Activated CD8-positive, alpha-beta memory T cell treated with anti-CD3 and anti-CD28 coated beads, Interleukin-2, amount 50 U/mL, for 48 hours (primary cell): Measurements from ENCODE around the gene EPB41L2.
"Not testable (repeated sequence)": the region's sequence is repeated elsewhere in the genome, so short reads cannot be mapped to it uniquely, and the experiment has no call there.

Source experiments
- DNase-seq: peaks from one replicate; pipeline ENCODE4 v3.0.0-alpha.2; 2020

The EPB41L2 gene

DNA sequence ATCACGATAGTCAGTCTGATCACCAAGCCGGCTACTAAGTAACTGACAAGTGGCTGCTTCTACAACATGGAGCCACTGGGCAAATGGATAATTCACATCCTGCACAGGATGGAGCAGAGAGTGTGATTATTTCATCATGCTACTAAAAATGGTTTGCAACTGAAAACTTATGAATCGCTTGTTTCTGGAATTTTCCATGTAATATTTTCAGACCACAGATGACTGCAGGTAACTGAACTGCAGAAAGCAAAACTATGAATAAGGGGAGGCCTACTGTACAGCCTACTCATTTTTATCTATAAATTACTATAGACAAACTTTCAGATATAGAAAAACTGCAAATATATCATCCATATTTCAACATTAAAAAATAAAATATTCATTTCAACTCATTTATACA lies 91.5 kb downstream of the EPB41L2 start:
- no peak for DNase-seq

DNA sequence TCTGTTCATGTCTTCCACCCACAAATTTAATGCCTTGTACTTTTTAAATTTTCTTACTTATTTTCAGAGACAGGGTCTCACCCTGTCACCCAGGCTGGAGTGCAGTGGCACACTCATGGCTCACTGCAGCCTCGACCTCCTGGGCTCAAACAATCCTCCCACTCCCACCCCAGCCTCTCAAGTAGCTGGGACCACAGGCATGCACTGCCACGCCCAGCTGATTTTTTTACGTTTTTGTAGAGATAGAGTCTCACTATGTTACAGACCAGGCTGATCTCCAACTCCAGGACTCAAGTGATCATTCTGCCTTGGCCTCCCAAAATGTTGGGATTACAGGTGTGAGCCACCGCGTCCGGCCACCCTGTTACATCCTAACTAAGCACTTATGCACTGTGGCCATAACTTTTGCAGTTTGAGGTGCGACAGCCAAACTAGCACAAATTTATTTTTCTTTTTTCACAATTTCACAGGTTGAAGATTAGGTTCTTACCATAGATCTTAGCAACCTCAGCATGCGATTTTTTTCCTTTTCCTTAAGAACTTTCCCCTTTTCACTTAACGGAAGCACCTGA lies 92.1 kb downstream of the EPB41L2 start:
- DNase-seq = no peak

DNA sequence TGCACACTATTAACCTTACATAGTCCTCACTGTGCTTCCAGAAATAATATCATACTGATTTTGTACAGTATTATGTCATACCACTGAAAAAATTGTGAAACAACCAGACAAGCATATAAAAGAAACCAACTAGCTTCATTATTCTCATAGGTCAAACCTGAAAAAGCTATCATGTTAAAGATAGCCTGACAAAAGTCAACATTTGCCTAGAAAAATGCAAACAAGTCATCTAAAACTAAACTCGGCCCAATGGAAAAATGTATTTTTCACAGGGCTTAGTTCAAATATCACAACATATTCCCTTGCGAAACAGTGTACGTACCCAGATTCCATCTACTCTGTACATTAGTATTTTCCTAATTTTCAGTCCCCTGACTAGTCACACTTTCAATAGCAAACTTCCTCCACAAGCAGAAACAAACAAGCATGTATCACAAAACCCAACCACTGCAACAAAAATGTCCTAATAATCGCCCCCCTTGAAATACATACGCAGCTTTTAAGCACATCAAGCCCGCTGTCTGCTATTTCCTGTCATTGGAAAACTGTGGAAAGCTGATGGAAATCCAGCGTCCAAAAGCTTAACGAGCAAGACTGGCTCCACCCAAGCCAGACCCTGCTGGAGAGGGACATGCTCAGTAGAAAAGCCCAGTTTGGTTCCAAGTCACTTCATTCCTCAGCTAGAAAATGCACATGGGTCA lies 93.1 kb downstream of the EPB41L2 start:
- no peak for DNase-seq

DNA sequence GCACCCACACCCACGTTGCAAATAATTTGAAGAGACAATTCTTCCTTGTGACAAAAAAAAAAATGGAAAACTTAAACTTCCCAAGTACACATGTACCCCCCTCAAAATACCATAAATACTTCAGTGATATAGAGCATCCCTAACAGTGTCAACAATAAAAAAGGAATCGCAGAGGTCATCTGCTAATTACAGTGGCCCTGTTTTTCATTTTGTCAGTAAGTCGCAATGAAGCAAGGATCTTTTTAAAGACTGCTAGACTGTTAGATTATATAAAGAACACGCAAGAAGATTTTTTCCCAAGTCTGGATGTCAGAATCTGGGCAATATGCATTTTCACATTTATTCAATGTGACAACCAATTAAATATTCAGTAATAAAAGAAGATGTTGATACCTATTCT lies 93.9 kb downstream of the EPB41L2 start:
- DNase-seq = no peak

DNA sequence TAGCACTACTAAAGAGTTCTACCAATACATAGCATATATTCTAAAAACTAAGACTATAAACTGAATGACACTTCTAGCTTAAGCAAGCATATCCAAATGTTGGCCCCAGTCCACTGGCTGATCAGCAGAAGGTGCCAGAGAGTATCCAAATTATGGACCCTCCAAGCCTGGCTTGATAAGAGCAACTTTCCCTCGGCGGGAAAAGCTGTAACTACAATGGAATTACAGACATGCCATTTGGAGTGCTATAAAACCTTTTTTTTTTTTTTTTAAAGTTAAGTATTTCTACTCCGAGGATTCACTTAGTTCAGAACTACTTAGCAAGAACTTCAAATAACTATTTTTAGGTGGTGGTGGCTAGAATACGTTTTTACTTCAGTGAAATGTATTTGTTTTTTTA lies 94.6 kb downstream of the EPB41L2 start:
- DNase-seq = no peak

DNA sequence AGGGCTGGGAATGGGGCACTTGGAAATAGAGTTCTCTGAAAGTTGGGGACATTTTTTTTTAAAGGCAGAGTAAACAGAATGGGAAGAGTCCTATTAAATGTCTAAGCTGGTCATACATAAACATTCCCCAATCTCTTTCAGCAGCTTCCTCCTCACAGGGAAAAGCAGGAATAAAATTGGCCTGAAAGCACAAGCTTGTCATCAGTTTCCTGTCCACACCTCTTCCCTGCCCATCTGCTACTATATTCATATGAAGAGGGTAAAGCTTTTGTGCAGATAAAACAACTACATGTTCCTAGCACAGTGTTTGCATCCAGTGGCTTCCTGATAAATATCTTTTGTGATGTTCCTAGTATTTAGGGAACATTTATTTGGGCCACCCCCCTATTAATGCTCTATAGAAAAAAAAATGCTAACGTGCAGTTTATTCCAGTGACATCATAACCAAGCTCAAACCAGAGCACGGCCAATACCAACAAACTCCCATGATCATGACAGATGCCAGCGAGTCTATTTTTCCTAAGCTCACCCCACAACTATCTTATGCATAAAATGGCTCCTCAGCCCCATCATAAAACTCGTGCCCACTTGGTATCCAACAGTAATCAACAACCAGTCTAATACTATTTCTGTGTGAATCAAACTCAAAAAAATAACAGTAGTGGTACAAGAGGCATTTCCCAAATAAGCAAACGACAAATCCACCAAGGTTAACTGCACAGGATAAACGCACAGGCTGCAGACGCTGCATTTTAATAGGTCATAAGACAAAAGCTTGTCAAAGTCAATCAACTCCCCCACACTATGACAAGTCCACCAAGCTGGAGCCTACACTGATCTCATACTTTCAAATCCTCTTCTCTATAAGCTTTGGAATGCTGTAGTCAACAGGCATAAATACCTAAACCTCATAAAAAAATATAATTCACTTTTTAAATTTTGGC lies 95.3 kb downstream of the EPB41L2 start:
- DNase-seq = no peak

DNA sequence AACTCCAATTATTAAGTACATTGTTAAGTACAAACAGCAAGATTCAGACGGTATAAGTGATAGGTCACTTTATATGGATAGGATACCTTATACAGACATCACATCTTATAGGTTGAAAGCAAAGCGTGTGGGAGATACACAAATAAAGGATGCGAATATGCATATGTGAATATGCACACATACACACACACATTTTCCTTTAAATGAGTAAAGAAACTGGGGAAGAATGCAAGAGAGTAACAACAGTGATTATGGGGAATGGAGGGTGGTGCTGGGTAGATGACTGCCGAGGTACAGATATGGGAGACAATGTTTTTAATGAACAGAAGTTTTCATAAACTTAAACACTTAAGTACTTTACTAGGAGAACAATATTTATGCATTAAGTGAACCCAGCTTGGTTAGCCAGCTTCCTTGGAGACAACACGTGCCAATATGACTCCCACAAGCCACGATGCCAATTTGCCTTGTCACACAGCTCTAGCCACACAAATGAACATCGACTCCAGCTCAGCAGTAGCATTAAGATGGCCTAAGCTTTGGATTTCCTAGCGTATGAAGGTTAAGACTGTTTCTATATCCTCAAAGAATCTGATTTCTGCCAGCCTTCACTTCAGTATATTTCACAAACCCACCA lies 96.6 kb downstream of the EPB41L2 start:
- no peak for DNase-seq

DNA sequence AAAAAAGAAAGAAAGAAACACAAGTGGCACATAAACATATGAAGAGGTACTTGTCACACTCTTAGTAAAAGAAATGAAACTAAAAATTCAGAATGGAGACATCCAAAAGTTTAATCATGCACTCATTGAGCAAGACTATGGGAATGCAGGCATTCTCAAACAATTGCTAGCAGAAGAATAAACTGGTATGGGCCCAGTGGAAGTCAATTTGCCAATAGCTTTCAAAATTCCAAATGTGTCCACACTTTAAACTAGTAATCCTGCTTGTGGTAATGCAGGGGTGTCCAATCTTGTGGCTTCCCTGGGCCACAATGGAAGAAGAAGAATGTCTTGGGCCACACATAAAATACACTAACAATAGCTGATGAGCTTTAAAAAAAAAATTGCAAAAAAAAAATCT lies 97.4 kb downstream of the EPB41L2 start:
- DNase-seq = no peak

DNA sequence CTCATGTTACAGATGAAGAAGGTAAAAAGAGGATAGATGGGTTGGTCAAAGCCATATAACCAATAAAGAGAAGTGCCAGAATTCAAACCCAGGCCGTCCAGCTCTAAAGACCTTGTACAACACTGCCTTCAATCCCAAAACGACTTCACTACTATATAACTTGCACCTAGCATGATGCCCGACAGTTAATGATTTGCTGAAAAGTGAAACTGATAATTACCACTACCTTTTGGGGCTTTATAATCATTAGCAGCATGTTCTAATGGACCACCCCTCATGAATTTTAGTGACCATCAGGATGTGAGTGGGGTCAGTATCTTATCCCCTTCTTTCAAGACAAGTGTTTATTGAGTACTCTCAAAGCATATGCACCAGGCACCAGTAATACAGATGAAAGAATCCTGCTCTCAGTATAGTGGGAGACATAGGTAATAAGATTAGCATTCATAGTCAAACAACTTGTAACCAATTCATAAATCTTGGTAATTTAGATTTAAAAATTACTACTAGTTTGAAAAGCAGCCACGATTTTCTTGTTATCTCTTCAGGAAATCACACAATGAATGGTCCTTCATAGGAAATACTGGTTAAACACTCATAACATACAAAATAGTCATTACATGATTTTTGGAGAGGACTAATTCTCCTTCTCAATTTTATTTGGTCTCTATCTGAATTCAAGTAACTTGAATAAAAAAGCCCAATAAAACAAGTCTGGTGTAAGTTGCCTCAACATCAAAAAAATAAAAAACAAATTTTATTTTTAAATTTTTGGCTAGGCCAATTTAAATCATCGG lies 98.0 kb downstream of the EPB41L2 start:
- DNase-seq = no peak

DNA sequence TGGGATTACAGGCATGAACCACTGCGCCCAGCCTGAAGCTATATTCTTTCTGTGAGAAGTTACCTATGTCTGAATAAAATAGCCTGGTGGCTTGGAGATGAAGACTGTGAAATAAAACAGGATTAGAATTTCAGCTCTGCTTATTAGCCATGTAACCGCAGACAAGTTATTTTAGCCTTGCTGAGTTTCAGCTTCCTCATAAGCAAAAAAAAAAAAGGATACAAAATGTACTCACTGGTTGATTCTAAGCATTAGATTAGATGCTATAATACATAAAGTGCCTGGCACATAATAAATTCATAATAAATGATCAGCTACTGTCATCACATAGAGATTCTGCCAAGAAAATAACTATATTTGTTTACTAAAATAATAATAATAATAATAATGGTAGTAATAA lies 98.8 kb downstream of the EPB41L2 start:
- no peak for DNase-seq

DNA sequence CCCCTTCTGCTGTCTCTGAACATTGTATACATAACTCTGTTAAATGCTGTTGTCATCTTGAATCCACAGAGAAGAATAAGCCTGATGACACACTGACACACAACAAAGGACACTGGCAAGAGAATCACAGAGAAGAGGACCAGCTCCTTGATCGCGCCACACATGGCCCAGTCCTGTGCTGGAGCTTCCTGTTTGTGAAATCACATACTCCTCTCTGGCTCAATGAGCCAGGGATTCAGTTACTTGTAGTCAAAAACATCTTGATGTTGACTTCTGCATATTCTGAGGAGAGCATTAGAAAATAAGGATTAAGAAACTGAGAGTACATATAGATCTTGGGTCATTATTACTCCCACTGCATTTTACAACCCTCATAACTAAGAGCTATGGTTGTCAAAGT lies 100.1 kb downstream of the EPB41L2 start:
- DNase-seq = no peak

DNA sequence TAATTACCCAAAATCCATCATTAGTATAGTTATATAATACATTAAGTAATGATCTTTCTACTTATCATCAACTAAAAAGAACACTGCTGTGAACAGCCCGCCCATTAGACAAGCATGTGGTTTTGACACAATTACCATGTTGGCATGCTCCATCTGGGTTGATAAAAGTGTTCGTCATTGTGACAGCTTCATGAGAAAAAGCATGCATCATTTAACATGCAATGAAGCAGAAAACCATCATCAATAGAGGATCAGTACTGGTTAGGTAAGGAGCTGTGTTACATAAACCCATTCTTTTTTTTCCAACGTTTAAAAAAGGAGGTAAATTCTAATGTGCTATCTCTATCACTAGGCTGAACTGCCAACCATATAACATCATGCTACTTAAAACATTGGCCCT lies 101.9 kb downstream of the EPB41L2 start:
- DNase-seq = no peak

DNA sequence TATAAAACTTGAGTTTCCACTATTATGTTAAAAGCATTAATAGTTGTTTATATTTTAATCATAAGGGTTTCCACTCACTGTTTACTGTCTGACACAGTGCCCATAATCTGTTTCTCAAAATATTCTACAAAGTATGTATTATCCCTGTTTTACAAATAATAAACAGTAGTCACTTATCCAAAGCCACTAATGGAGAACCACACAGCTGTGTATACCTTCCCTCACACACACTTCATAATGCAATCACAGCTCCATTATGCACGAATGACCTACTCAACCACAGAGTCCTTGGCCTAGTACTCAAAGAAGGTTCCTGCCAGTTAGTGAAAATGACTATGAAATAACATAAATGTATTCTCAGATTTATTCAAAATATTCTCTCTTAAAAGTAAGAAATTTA lies 103.1 kb downstream of the EPB41L2 start:
- no peak for DNase-seq

DNA sequence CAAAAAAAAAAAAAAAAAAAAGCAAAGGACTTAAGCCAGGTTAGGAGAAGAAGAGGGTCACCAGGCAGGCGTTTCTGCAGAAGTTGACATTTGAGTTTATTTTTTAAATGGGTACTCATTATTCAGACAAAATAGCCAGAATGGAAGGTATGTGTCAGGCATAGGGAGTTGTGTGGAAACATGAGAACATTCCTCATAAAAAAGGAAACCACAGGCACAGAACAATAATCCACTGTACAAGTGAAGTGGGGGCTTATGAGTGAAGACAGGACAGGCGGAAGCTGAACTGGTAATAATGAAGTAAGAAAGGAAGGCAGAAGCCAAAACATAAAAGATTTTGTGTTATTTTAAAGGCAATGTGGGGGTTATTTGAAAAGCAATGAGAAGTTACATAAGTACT lies 104.6 kb downstream of the EPB41L2 start:
- DNase-seq = no peak

DNA sequence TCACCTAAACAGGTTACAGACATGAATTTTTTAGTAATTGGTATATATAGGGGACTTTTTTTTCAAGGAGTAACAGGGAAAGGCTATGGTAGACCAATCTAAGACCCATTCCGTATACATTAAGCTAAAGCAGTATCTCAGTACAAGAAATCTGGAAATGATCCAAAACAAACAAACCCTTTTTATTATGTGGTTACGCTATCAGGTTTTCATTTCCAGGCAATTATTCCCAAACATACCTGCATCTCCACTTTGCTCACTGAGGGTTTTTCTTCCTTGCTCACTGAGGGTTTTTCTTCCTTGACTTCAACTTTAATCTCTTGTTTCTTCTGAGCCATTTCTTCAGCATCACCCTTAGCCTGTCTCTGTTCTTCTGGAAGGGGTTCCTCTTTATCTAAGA lies 107.3 kb downstream of the EPB41L2 start:
- no peak for DNase-seq

DNA sequence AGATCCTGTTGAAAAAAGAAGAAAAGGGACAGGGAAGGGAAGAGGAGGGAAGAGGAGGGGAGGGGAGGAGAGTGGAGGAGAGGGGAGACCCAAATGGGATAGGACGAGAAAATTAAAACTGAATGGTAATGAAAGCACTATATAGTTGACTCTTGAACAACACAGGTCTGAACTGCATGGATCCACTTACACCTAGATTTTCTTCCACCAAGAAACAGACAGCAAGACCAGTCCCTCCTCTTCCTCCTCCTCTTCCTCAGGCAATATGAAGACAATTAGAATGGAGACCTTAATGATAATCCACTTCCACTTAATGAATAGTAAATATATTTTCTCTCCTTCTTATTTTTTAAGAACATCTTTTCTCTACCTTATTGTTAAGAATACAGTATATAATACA lies 113.5 kb downstream of the EPB41L2 start:
- no peak for DNase-seq

DNA sequence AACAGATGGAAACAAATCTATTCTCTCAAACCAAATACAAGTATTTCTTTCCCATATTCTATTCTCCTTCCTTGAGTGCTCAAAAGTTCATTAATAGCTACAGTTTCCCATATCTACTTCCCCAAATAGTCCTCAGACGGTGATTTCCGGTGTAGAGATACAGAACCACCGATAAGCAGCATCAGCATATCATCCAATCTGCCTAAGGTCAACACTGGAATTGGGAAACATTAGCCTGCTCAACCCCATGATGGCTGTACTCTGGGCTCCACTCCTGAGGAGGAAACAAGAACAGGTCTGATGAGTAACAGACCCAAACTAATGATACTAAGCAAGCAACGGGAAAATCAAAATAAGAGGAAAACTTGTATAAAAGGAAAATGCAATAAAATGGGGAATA lies 115.6 kb downstream of the EPB41L2 start:
- no peak for DNase-seq

DNA sequence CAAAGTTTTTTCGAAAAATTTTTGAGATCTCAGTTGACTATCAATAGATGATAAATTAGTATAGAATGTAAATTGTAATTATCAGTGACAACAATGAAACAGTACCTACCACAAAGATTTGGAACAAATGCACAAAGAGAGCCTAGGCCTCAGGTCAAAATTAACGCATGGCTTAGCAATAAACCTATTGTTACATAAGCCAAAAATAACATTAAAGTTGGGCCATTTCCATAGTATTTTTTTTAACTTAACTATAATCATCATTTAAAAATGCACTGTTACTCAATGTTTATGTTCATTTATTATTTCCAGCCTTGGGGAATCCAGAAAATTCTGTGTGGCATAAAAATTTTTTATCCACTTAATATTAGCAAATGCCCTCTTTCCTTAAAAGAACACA lies 117.0 kb downstream of the EPB41L2 start:
- no peak for DNase-seq

DNA sequence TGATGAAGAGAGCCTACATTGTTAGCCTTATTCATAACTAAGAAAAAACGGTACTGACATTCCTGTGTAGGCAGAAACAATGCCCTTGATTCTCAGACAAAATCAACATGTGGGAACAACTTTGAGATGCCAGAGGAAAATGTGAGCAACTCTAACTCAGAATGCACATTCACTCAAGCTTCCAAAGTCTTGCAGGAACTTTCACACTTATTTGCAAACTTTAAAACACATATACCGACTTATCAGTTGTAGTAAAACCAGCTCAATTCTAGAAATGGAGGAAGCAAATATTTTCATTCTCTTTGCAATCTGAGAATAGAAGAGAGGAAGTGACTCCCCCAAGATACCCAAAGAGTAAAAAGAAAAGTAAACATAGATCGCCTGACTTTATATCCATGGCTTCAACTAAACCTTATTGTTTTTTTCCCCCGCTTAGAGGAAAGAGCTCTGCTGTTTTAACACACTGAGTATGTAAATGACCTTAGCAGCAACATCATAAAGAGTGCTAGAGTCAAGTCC lies 117.6 kb downstream of the EPB41L2 start:
- DNase-seq = no peak

DNA sequence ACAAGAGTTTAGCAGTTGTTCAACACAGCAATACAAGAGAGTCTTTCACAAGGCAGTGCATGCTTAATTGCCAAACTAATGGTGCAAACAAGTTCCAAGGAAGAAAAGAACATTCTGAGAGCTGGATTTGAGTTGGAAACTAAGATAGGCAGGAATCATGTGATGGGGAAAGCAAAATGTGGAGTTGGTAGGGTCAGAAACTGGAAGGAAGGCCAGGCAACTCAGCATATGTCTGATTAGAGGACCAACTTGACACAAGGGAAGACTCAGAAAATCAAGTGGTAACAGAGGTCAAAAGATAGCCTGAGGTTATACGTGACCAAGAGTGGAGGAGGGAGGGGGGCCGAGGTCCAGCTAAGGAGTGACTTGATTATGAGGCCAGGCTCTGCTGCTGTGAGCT lies 118.6 kb downstream of the EPB41L2 start:
- no peak for DNase-seq

DNA sequence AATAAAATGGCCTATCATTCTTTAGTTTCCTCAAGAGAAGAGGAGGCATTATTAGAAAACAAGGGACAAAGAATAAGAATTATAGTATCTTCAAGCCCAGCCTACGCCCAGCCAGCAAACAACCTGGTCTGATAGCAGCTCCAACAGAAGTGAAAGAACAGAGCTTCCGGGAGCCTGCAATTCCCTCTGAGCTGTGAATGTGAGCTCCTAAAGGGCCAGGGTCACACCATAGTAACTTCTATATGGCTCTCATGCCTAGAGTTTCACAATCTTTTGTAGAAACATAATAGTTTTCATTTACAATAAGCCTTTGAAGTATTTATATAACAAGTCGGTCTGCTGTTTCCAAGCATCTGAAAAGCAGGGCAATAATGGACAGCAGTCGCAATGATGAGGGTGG lies 119.3 kb downstream of the EPB41L2 start:
- DNase-seq = no peak

DNA sequence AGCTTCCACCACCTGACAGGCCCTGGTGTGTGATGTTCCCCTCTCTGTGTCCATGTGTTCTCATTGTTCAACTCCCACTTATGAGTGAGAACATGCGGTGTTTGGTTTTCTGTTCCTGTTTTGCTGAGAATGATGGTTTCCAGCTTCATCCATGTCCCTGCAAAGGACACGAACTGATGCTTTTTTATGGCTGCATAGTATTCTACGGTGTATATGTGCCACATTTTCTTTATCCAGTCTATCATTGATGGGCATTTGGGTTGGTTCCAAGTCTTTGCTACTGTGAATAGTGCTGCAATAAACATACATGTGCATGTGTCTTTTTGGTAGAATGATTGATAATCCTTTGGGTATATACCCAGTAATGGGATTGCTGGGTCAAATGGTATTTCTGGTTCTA lies 120.3 kb downstream of the EPB41L2 start:
- not testable (repeated sequence) for DNase-seq
